Gastroesophageal sphincter (tissue), 3 donors: ENCODE data around the gene FAM217B.

Source experiments
- CTCF ChIP-seq, 4 experiments: fragments of 200-600 bp in 2 of 4; fragments of 450-650 bp in 2 of 4; sonication (generic) in 1 of 4; IDR thresholded peaks; one replicate each; pipeline ENCODE4 v1.5.1; 2017 to 2019; ENCODE audit warnings: antibody characterized with exemption in 4 of 4, mild to moderate bottlenecking in 2 of 4, moderate library complexity in 2 of 4
- POLR2AphosphoS5 ChIP-seq: sonication (generic); formaldehyde crosslinking; IDR thresholded peaks from one replicate; pipeline ENCODE4 v1.6.1; 2017; ENCODE audit warnings: antibody characterized with exemption

GRCh38 chr20:59912609-59913008, 27.6 kb upstream of the FAM217B start:
- no peak for TF ChIP-seq CTCF (IDR thresholded peaks at IDR 0.05)
- no peak for TF ChIP-seq POLR2AphosphoS5
